HL-60 (cell line): Measurements from ENCODE around the gene PABPC1L2A.
"Not testable (repeated sequence)": the region's sequence is repeated elsewhere in the genome, so short reads cannot be mapped to it uniquely, and the experiment has no call there.

Experiments used
- DNase-seq, 2 experiments: peaks; one replicate each; pipeline ENCODE4 v3.0.0-alpha.2; 2010 to 2020; ENCODE audit warnings: low read depth in 1 of 2, low spot score in 1 of 2
- H3K27ac ChIP-seq: fragments of 250-450 bp; sonication (Bioruptor Pico); replicated peaks from 2 replicates; pipeline ENCODE4 v1.5.1; 2020; ENCODE audit warnings: mild to moderate bottlenecking, moderate library complexity
- H3K27me3 ChIP-seq: fragments of 250-450 bp; sonication (Bioruptor Pico); 2 replicates; pipeline ENCODE4 v1.5.1; 2021; ENCODE audit warnings: mild to moderate bottlenecking, moderate library complexity; ENCODE audit not compliant: insufficient read depth, poor library complexity, severe bottlenecking
- H3K4me3 ChIP-seq: replicated peaks from 2 replicates; pipeline ENCODE4 v1.5.1; 2011; ENCODE audit warnings: mild to moderate bottlenecking, control low read depth, low read length; ENCODE audit not compliant: insufficient read depth
- GABPA ChIP-seq: IDR thresholded peaks from 2 replicates; pipeline ENCODE4 v1.6.1; 2012; ENCODE audit warnings: low read depth
- POLR2AphosphoS5 ChIP-seq: IDR thresholded peaks from 2 replicates; pipeline ENCODE4 v1.6.1; 2012; ENCODE audit warnings: low read depth
- SPI1 ChIP-seq: IDR thresholded peaks from 2 replicates; pipeline ENCODE4 v1.6.1; 2012; ENCODE audit warnings: low read depth, mild to moderate bottlenecking, borderline replicate concordance
- TF ChIP-seq, protein P1 (sequence below): IDR thresholded peaks from 2 replicates; pipeline ENCODE4 v1.6.1; 2012; ENCODE audit warnings: low read depth; ENCODE audit not compliant: insufficient replicate concordance
- TF ChIP-seq, protein P2 (sequence below): IDR thresholded peaks from one replicate; pipeline ENCODE4 v1.5.1; 2011; ENCODE audit warnings: low read length, control low read depth, inconsistent platforms; ENCODE audit not compliant: insufficient read depth

Gene PABPC1L2A

GRCh38 chrX:73076838-73077237 is 2.5 kb downstream of the PABPC1L2A start:
- no peak overlapping the region for H3K27ac ChIP-seq
- no peak overlapping the region for H3K4me3 ChIP-seq
- no peak for DNase-seq
- TF ChIP-seq GABPA: no peak
- no peak for TF ChIP-seq SPI1
- H3K27me3 ChIP-seq: peaks cover 5% of the 10 kb centered on the region

DNA sequence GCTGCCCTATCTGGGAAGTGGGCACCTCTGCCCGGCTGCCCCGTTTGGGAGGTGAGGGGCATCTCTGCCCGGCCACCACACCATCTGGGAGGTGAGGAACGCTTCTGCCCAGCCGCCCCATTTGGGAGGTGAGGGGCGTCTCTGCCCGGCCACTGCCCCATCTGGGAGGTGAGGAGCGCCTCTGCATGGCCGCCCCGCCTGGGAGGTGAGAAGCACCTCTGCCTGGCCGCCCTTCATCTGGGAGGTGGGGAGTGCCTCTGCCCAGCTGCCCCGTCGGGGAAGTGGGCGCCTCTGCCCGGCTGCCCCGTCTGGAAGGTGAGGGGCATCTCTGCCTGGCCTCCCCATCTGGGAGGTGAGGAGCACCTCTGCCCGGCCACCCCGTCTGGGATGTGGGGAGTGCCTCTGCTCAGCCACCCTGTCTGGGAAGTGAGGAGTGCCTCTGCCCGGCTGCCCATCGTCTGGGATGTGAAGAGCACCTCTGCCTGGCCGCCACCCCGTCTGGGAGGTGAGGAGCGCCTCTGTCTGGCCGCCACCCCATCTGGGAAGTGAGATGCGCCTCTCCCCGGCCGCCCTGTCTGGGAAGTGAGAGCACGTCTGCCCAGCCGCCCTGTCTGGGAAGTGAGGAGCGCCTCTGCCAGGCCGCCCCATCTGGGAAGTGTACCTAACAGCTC is 9.8 kb downstream of the PABPC1L2A start:
- Histone ChIP-seq H3K4me3 (no peak overlapping the region), H3K27ac (no peak overlapping the region), H3K27me3 (no peaks in the 10 kb centered on the region)
- no peak for DNase-seq
- TF ChIP-seq, protein P1, sequence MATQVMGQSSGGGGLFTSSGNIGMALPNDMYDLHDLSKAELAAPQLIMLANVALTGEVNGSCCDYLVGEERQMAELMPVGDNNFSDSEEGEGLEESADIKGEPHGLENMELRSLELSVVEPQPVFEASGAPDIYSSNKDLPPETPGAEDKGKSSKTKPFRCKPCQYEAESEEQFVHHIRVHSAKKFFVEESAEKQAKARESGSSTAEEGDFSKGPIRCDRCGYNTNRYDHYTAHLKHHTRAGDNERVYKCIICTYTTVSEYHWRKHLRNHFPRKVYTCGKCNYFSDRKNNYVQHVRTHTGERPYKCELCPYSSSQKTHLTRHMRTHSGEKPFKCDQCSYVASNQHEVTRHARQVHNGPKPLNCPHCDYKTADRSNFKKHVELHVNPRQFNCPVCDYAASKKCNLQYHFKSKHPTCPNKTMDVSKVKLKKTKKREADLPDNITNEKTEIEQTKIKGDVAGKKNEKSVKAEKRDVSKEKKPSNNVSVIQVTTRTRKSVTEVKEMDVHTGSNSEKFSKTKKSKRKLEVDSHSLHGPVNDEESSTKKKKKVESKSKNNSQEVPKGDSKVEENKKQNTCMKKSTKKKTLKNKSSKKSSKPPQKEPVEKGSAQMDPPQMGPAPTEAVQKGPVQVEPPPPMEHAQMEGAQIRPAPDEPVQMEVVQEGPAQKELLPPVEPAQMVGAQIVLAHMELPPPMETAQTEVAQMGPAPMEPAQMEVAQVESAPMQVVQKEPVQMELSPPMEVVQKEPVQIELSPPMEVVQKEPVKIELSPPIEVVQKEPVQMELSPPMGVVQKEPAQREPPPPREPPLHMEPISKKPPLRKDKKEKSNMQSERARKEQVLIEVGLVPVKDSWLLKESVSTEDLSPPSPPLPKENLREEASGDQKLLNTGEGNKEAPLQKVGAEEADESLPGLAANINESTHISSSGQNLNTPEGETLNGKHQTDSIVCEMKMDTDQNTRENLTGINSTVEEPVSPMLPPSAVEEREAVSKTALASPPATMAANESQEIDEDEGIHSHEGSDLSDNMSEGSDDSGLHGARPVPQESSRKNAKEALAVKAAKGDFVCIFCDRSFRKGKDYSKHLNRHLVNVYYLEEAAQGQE: no peak
- TF ChIP-seq, protein P2, sequence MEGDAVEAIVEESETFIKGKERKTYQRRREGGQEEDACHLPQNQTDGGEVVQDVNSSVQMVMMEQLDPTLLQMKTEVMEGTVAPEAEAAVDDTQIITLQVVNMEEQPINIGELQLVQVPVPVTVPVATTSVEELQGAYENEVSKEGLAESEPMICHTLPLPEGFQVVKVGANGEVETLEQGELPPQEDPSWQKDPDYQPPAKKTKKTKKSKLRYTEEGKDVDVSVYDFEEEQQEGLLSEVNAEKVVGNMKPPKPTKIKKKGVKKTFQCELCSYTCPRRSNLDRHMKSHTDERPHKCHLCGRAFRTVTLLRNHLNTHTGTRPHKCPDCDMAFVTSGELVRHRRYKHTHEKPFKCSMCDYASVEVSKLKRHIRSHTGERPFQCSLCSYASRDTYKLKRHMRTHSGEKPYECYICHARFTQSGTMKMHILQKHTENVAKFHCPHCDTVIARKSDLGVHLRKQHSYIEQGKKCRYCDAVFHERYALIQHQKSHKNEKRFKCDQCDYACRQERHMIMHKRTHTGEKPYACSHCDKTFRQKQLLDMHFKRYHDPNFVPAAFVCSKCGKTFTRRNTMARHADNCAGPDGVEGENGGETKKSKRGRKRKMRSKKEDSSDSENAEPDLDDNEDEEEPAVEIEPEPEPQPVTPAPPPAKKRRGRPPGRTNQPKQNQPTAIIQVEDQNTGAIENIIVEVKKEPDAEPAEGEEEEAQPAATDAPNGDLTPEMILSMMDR: no peak
- TF ChIP-seq POLR2AphosphoS5: no peak
- no peak for TF ChIP-seq SPI1
- no peak for TF ChIP-seq GABPA

- H3K4me3 ChIP-seq: no peak overlapping the region
- no peak overlapping the region for H3K27ac ChIP-seq
- no peaks in the 10 kb centered on the region for H3K27me3 ChIP-seq
- no peak for DNase-seq
- no peak for TF ChIP-seq SPI1
- TF ChIP-seq, protein P2: no peak
- TF ChIP-seq POLR2AphosphoS5: no peak
- no peak for TF ChIP-seq GABPA
- TF ChIP-seq, protein P1: no peak
These were observed 10.6 kb downstream of the PABPC1L2A start for GRCh38 chrX:73068467-73069364.

DNA sequence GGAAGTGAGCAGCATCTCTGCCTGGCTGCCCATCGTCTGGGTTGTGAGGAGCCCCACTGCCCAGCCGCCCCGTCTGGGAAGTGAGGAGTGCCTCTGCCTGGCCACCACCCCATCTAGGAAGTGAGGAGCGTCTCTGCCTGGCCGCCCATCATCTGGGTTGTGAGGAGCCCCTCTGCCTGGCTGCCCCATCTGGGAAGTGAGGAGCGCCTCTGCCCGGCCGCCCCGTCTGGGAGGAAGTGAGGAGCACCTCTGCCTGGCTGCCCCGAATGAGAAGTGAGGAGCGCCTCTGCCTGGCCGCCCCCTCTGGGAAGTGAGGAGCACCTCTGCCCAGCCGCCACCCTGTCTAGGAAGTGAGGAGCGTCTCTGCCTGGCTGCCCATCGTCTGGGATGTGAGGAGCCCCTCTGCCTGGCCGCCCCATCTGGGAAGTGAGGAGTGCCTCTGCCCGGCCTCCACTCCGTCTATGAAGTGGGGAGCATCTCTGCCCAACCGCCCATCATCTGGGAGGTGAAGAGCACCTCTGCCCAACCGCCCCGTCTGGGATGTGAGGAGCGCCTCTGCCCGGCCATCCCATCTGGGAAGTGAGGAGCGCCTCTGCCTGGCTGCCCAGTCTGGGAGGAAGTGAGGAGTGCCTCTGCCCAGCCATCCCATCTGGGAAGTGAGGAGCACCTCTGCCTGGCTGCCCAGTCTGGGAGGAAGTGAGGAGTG is 11.4 kb downstream of the PABPC1L2A start:
- not testable (repeated sequence) for H3K4me3 ChIP-seq, H3K27me3 ChIP-seq

More for the DNA sequence above, 11.4 kb downstream of the PABPC1L2A start:
- not testable (repeated sequence) for DNase-seq, H3K27ac ChIP-seq
